Mesenchymal stem cell (in vitro differentiated cells and primary cell): ENCODE results near the gene SNAP47.

ENCODE experiments used
- DNase-seq: peaks from one replicate; pipeline ENCODE4 v3.0.0-alpha.2; 2013
- H2AFZ ChIP-seq: one replicate; pipeline ENCODE4 v1.6.1; 2013; ENCODE audit warnings: low read depth, mild to moderate bottlenecking, control low read depth, inconsistent platforms, low read length, moderate library complexity
- H2AK5ac ChIP-seq: 2 replicates; pipeline ENCODE4 v1.6.1; 2013; ENCODE audit warnings: low read length, moderate library complexity, mild to moderate bottlenecking, inconsistent platforms; ENCODE audit not compliant: severe bottlenecking
- H2BK120ac ChIP-seq: one replicate; pipeline ENCODE4 v1.6.1; 2013; ENCODE audit warnings: low read depth, mild to moderate bottlenecking, inconsistent platforms, low read length, moderate library complexity
- H2BK12ac ChIP-seq, 2 experiments: one replicate each; pipeline ENCODE4 v1.6.1; 2013; ENCODE audit warnings: inconsistent platforms in 2 of 2, low read length in 2 of 2, mild to moderate bottlenecking in 2 of 2, moderate library complexity in 2 of 2, control low read depth in 1 of 2
- H2BK15ac ChIP-seq: one replicate; pipeline ENCODE4 v1.6.1; 2013; ENCODE audit warnings: mild to moderate bottlenecking, low read depth, inconsistent platforms; ENCODE audit not compliant: poor library complexity, severe bottlenecking
- H2BK5ac ChIP-seq: 2 replicates; pipeline ENCODE4 v1.6.1; 2013; ENCODE audit warnings: low read depth, mild to moderate bottlenecking, low read length, control low read depth, inconsistent platforms; ENCODE audit not compliant: poor library complexity, severe bottlenecking
- H3K14ac ChIP-seq, 2 experiments: one replicate each; pipeline ENCODE4 v1.6.1; 2013; ENCODE audit warnings: inconsistent platforms in 2 of 2, low read length in 2 of 2, control low read depth in 1 of 2, mild to moderate bottlenecking in 1 of 2, moderate library complexity in 1 of 2
- H3K18ac ChIP-seq, 2 experiments: one replicate each; pipeline ENCODE4 v1.6.1; 2013; ENCODE audit warnings: inconsistent platforms in 2 of 2, low read length in 2 of 2, control low read depth in 1 of 2, low read depth in 1 of 2, mild to moderate bottlenecking in 1 of 2
- H3K23ac ChIP-seq, 2 experiments: one replicate each; pipeline ENCODE4 v1.6.1; 2013; ENCODE audit warnings: inconsistent platforms in 2 of 2, low read length in 2 of 2, mild to moderate bottlenecking in 2 of 2, moderate library complexity in 2 of 2, control low read depth in 1 of 2
- H3K27ac ChIP-seq: 2 replicates; pipeline ENCODE4 v1.5.1; 2013; ENCODE audit warnings: mild to moderate bottlenecking, moderate library complexity, low read length, control low read depth, inconsistent platforms; ENCODE audit not compliant: poor library complexity, severe bottlenecking
- H3K27me3 ChIP-seq, 2 experiments: 2 replicates each; pipeline versions ENCODE4 v1.6.1 to v1.7.0; 2013; ENCODE audit warnings: low read length in 2 of 2, mild to moderate bottlenecking in 2 of 2, moderate library complexity in 2 of 2, control low read depth in 1 of 2, inconsistent platforms in 1 of 2; ENCODE audit not compliant: control insufficient read depth in 1 of 2, insufficient read depth in 1 of 2
- H3K36me3 ChIP-seq, 2 experiments: 2 replicates each; pipeline versions ENCODE4 v1.6.1 to v1.7.0; 2013; ENCODE audit warnings: low read length in 2 of 2, control low read depth in 1 of 2, inconsistent platforms in 1 of 2, low read depth in 1 of 2, mild to moderate bottlenecking in 1 of 2; ENCODE audit not compliant: insufficient read depth in 2 of 2, control insufficient read depth in 1 of 2
- H3K4ac ChIP-seq, 2 experiments: one replicate each; pipeline ENCODE4 v1.6.1; 2013; ENCODE audit warnings: inconsistent platforms in 2 of 2, low read length in 2 of 2, mild to moderate bottlenecking in 2 of 2, moderate library complexity in 2 of 2, control low read depth in 1 of 2, low read depth in 1 of 2
- H3K4me1 ChIP-seq: 2 replicates; pipeline ENCODE4 v1.6.1; 2013; ENCODE audit warnings: low read depth, low read length, control low read depth; ENCODE audit not compliant: control insufficient read depth, insufficient read depth
- H3K4me2 ChIP-seq: 2 replicates; pipeline ENCODE4 v1.6.1; 2013; ENCODE audit warnings: low read length, mild to moderate bottlenecking, inconsistent platforms; ENCODE audit not compliant: poor library complexity, severe bottlenecking
- H3K4me3 ChIP-seq, 2 experiments: 2 replicates each; pipeline versions ENCODE4 v1.5.1 to v1.7.0; 2013; ENCODE audit warnings: low read length in 2 of 2, mild to moderate bottlenecking in 2 of 2, control low read depth in 1 of 2, low read depth in 1 of 2; ENCODE audit not compliant: insufficient read depth in 1 of 2
- H3K79me1 ChIP-seq: replicated peaks from 2 replicates; pipeline ENCODE4 v1.6.1; 2013; ENCODE audit warnings: mild to moderate bottlenecking, control low read depth, low read length, inconsistent platforms; ENCODE audit not compliant: poor library complexity, severe bottlenecking
- H3K9ac ChIP-seq: 2 replicates; pipeline ENCODE4 v1.7.0; 2013; ENCODE audit warnings: mild to moderate bottlenecking, low read length, moderate library complexity
- H3K9me3 ChIP-seq: 2 replicates; pipeline ENCODE4 v1.7.0; 2013; ENCODE audit warnings: mild to moderate bottlenecking, low read length; ENCODE audit not compliant: control insufficient read depth
- H4K8ac ChIP-seq: one replicate; pipeline ENCODE4 v1.6.1; 2013; ENCODE audit warnings: inconsistent platforms, mild to moderate bottlenecking, low read length, moderate library complexity
- H4K91ac ChIP-seq: one replicate; pipeline ENCODE4 v1.6.1; 2013; ENCODE audit warnings: mild to moderate bottlenecking, low read length, inconsistent platforms
- WGBS: methylation state at CpG from one replicate; pipeline ENCODE4 v1.1.7; 2013; ENCODE audit warnings: mixed read lengths; 5-methylcytosine and 5-hydroxymethylcytosine counted together

SNAP47 gene

DNA sequence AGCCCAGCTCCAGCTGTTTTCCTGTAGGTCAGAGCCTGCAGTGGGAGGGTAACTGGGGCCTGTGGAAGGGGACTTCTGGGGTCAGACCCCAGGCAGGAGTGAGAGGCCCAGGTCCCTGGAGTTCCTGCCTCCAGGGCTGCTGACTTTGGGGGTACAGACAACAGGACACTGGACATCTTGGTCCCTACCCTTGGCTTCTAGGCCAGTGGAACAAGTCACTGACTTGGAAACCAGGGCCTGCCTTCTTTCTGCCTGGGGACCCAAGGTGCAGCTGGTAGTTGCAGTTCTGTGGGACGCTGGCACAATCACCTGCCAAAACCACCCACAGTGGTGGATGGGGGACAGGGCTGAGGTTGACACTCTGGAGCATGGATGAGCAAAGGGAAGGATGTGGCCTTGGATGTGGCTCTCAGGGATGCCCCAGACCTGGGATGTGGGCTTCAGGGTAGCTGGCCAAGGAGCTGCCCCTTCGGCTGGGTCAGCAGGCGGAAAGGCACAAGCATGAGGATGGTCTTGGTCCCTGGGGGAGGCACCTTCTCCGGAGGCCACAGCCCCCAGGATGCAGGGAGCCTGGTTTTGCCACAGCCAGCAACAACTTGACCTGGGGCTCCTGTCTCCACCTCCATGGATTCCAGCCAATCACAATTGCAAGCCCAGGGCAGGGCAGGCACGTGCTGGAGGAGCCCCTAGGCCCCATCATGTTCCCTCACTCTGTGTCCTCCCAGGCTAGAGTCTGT, 5.9 kb upstream of the SNAP47 start:
- H3K9me3 ChIP-seq: peaks cover 3% of the 10 kb centered on the region
- H2AK5ac ChIP-seq: no peak overlapping the region
- H3K23ac ChIP-seq: no peak overlapping the region
- peaks cover 49% of the 10 kb centered on the region for H3K4me1 ChIP-seq
- H3K4ac ChIP-seq: no peak overlapping the region
- H3K4me2 ChIP-seq: peak overlapping the region; percentile 69
- no peak overlapping the region for H3K4me3 ChIP-seq
- no peak overlapping the region for H2BK120ac ChIP-seq
- H3K36me3 ChIP-seq: peaks cover 32 to 35% of the 10 kb centered on the region in 2 experiments
- H3K14ac ChIP-seq: no peak overlapping the region
- H2BK5ac ChIP-seq: no peak overlapping the region
- H2AFZ ChIP-seq: no peak overlapping the region
- H3K18ac ChIP-seq: peak overlapping the region in 1 of 2 experiments; percentile 97
- H4K8ac ChIP-seq: peak overlapping the region; percentile 70
- peak overlapping the region; percentile 6 for H4K91ac ChIP-seq
- H3K27me3 ChIP-seq: peaks cover 0 to 10% of the 10 kb centered on the region in 2 experiments
- no peak overlapping the region for H3K27ac ChIP-seq
- 69% methylated on average over 5 of the region's 5 CpGs for WGBS
- no peak overlapping the region for H2BK15ac ChIP-seq
- H3K79me1 ChIP-seq: peaks cover 35% of the 10 kb centered on the region
- H2BK12ac ChIP-seq: no peak overlapping the region
- no peak for DNase-seq
- H3K9ac ChIP-seq: peak overlapping the region; percentile 72

DNA sequence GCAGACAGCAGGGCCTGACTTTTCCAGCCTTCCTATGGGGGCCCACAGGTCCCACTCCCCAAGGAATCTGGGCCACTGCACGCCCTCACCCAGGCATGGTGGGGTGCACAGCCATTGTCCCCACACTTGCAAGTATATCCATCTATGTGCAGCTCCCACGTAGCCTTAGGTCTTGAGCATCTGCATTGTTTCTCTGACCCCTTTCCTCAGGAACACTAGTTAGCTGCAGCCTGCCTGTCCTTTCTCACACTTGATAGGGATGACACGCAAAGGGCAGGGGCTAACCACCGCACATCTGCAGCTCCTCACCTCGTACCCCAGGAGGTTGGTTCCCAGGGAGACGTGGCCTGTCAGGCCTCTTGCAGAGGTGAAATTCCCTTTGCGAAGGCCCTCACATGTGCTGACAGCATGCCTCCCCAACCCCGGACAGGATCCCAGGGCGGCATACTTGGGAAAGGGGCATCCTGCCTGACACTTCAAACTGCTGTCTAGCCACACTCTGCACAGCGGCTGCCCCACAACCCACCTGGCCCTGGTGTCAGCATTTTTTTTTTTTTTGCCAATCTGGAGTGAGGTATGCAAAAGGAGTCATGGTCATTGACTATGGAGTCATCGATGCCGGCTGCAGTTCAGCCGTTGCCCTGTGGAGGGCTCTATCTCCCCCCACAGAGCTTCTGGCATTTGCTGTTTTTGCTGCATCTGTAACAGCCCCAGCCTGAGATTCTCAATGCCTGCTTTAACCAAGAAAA, 5.2 kb upstream of the SNAP47 start:
- Histone ChIP-seq H3K4me2 (no peak overlapping the region), H3K79me1 (peaks cover 37% of the 10 kb centered on the region), H3K9me3 (peaks cover 3% of the 10 kb centered on the region), H3K23ac (peak overlapping the region in 1 of 2 experiments; percentile 77), H2BK120ac (no peak overlapping the region), H3K14ac (peak overlapping the region in 1 of 2 experiments; percentile 38), H2AFZ (no peak overlapping the region), H3K4me3 (no peak overlapping the region), H2AK5ac (no peak overlapping the region), H4K8ac (no peak overlapping the region), H3K27ac (no peak overlapping the region), H3K36me3 (peaks cover 32 to 35% of the 10 kb centered on the region in 2 experiments), H2BK5ac (no peak overlapping the region), H2BK15ac (no peak overlapping the region), H3K4ac (no peak overlapping the region), H4K91ac (no peak overlapping the region), H3K27me3 (peaks cover 0 to 10% of the 10 kb centered on the region in 2 experiments), H3K9ac (no peak overlapping the region), H2BK12ac (peak overlapping the region in 1 of 2 experiments; percentile 64), H3K4me1 (peaks cover 51% of the 10 kb centered on the region), H3K18ac (peak overlapping the region in 1 of 2 experiments; percentile 23)
- peak; percentile 59 for DNase-seq
- 57% methylated on average over 13 of the region's 13 CpGs for WGBS

DNA sequence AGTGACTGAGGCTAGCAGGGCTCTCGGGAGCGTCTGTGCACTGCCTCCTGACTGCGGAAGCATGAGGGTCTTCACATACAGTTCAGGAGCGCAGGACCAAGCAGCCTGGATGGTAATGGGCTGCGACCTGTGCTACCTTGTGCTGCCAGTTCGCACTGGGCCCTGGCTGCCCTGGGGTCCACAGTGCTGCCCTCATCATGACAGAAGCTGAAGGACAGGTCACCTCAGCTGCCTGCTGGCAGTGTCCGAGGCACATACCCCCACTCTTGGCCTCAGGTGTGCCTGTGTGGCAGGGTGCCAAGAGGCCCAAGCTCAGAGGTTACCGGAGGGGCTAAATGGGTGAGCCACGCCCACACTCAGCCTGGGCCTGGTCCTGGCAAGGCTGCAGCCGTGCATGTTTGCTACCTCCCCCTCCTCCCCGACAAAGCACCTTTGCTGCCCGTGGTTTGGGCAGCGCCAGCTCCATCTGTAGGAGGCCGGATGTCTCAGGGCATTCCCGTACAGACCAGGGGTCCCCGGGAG, 4.5 kb upstream of the SNAP47 start:
- Histone ChIP-seq H3K4me3 (no peak overlapping the region), H3K79me1 (peaks cover 39% of the 10 kb centered on the region), H2BK15ac (no peak overlapping the region), H4K91ac (peak overlapping the region; percentile 70), H2AK5ac (no peak overlapping the region), H2AFZ (no peak overlapping the region), H4K8ac (peak overlapping the region; percentile 33), H3K23ac (no peak overlapping the region), H2BK12ac (peak overlapping the region in 1 of 2 experiments; percentile 21), H3K27me3 (peaks cover 0 to 10% of the 10 kb centered on the region in 2 experiments), H2BK5ac (no peak overlapping the region), H3K14ac (no peak overlapping the region), H3K9me3 (peaks cover 3% of the 10 kb centered on the region), H3K4me1 (peaks cover 52% of the 10 kb centered on the region), H3K36me3 (peaks cover 32 to 35% of the 10 kb centered on the region in 2 experiments), H2BK120ac (no peak overlapping the region), H3K9ac (no peak overlapping the region), H3K4ac (no peak overlapping the region), H3K27ac (no peak overlapping the region), H3K4me2 (no peak overlapping the region), H3K18ac (no peak overlapping the region)
- 90% methylated on average over 16 of the region's 16 CpGs for WGBS
- no peak for DNase-seq

DNA sequence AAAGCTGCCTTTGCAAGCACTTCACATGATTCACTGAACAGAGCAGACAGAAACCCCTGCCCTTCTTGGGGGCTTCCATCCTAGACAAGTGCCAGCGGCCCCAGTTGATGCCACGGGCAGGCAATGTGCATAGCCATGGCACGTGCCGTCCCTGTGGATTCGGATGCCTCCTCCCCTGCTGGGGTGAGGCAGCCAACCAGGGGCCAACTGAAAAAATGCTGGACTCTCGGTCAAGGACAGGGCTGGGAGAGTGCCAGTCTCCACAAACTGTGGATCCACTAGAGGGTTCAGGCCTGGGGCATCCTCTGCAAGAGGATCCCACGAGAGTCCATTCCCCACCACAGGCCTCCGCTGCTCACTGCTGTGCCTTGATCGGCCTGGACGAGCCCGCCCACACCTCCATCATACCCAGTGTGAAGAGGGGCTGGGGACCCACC, 4.0 kb upstream of the SNAP47 start:
- no peak overlapping the region for H2AFZ ChIP-seq
- 96% methylated on average over 11 of the region's 11 CpGs for WGBS
- no peak overlapping the region for H3K9ac ChIP-seq

More for the DNA sequence above, 4.0 kb upstream of the SNAP47 start:
- H2BK15ac ChIP-seq: no peak overlapping the region
- H3K9me3 ChIP-seq: peaks cover 3% of the 10 kb centered on the region
- no peak overlapping the region for H2BK12ac ChIP-seq
- H2BK5ac ChIP-seq: no peak overlapping the region
- H3K36me3 ChIP-seq: peaks cover 32 to 35% of the 10 kb centered on the region in 2 experiments
- no peak overlapping the region for H4K8ac ChIP-seq
- H3K23ac ChIP-seq: no peak overlapping the region
- no peak overlapping the region for H4K91ac ChIP-seq
- H3K14ac ChIP-seq: no peak overlapping the region
- peaks cover 0 to 10% of the 10 kb centered on the region in 2 experiments for H3K27me3 ChIP-seq
- no peak overlapping the region for H3K4me3 ChIP-seq
- peaks cover 40% of the 10 kb centered on the region for H3K79me1 ChIP-seq
- DNase-seq: no peak
- H2BK120ac ChIP-seq: no peak overlapping the region
- peaks cover 57% of the 10 kb centered on the region for H3K4me1 ChIP-seq
- no peak overlapping the region for H2AK5ac ChIP-seq
- H3K27ac ChIP-seq: no peak overlapping the region
- no peak overlapping the region for H3K18ac ChIP-seq
- no peak overlapping the region for H3K4ac ChIP-seq
- H3K4me2 ChIP-seq: no peak overlapping the region
